22Rv1 (cell line): ENCODE results near the gene GVQW3.
A peak's percentile ranks its signal among the peaks of the same experiment; 100 is the strongest.
"Not testable (repeated sequence)": the region's sequence is repeated elsewhere in the genome, so short reads cannot be mapped to it uniquely, and the experiment has no call there.

Experiments
- H3K27ac ChIP-seq: fragments of 450-650 bp; 2 replicates; pipeline ENCODE4 v1.5.1; 2017
- ZFX ChIP-seq: fragments of 450-650 bp; IDR thresholded peaks from 2 replicates; pipeline ENCODE4 v1.6.1; 2017; ENCODE audit warnings: antibody characterized with exemption, borderline replicate concordance
- TF ChIP-seq, protein P1 (sequence below): fragments of 450-650 bp; IDR thresholded peaks from 2 replicates; pipeline ENCODE4 v1.5.1; 2017; ENCODE audit warnings: mild to moderate bottlenecking

The GVQW3 gene

DNA sequence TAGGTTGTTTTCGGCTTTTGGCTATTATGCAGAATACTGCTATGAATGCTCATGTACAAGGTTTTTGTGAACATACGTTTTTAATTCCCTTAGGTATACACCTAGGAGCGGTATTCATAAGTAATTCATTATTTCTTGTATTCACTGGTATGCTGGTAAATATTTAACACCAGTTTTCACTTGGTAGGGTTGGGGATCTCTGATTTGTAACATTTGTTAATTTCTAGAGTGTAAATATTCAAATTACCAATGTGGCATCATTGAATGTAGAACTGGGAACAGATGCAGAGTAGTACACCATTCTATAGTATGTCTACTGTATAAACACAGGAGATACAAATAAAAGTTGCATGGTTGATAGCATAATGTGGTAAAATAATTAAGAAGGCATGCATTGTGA, 16.3 kb downstream of the GVQW3 start:
- no peak for TF ChIP-seq ZFX
- TF ChIP-seq, protein P1, sequence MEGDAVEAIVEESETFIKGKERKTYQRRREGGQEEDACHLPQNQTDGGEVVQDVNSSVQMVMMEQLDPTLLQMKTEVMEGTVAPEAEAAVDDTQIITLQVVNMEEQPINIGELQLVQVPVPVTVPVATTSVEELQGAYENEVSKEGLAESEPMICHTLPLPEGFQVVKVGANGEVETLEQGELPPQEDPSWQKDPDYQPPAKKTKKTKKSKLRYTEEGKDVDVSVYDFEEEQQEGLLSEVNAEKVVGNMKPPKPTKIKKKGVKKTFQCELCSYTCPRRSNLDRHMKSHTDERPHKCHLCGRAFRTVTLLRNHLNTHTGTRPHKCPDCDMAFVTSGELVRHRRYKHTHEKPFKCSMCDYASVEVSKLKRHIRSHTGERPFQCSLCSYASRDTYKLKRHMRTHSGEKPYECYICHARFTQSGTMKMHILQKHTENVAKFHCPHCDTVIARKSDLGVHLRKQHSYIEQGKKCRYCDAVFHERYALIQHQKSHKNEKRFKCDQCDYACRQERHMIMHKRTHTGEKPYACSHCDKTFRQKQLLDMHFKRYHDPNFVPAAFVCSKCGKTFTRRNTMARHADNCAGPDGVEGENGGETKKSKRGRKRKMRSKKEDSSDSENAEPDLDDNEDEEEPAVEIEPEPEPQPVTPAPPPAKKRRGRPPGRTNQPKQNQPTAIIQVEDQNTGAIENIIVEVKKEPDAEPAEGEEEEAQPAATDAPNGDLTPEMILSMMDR = no peak
- H3K27ac ChIP-seq = no peak overlapping the region

DNA sequence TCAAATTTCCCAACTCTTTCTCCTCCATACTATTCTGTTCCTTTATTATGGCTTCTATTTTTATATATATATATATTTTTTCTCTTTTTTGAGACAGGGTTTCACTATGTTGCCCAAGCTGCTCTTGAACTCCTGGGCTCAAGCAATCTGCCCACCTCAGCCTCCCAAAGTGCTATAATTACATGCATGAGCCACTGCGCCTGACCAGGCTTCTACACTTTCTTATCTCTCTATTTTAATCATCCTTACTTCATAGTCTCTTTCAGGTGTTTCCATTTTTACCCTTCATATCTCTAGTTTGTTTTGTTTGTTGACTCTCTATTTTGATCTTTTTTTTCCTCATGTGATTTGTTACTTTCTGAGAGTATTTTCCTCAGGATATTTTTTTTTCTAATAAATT, 19.8 kb downstream of the GVQW3 start:
- TF ChIP-seq, protein P1 = no peak
- TF ChIP-seq ZFX = no peak
- no peak overlapping the region for H3K27ac ChIP-seq

DNA sequence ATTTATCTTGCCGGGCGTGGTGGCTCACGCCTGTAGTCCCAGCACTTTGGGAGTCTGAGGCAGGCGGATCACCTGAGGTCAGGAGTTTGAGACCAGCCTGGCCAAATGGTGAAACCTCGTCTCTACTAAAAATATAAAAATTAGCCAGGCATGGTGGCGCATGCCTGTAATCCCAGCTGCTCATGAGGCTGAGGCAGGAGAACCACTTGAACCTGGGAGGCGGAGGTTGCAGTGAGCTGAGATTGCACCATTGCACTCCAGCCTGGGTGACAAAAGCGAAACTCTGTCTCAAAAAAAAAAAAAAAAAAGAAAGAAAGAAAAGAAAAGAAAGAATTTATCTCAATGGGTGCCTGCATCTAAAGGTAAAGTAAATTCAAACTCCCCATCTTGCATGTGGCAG, 20.4 kb downstream of the GVQW3 start:
- not testable (repeated sequence) for H3K27ac ChIP-seq

DNA sequence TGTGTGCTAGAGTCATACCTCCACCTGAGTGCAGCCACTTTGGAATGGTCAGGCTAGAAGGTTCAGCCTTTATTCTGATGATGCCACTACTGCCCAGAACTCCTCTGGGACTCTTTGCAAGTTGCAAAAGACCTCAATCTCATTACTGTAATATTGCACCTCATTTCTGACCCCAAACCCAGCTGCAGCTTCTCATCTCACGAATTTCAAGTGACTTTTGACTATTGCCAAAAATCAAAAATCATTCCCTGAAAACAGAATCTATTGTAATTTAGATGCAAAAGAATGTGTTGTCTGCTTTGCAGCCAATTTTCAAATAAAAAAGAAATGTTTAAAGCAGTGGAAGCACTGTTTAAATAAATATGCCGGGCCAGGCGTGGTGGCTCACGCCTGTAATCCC, 25.2 kb downstream of the GVQW3 start:
- TF ChIP-seq, protein P1 = no peak
- TF ChIP-seq ZFX = no peak
- no peak overlapping the region for H3K27ac ChIP-seq

DNA sequence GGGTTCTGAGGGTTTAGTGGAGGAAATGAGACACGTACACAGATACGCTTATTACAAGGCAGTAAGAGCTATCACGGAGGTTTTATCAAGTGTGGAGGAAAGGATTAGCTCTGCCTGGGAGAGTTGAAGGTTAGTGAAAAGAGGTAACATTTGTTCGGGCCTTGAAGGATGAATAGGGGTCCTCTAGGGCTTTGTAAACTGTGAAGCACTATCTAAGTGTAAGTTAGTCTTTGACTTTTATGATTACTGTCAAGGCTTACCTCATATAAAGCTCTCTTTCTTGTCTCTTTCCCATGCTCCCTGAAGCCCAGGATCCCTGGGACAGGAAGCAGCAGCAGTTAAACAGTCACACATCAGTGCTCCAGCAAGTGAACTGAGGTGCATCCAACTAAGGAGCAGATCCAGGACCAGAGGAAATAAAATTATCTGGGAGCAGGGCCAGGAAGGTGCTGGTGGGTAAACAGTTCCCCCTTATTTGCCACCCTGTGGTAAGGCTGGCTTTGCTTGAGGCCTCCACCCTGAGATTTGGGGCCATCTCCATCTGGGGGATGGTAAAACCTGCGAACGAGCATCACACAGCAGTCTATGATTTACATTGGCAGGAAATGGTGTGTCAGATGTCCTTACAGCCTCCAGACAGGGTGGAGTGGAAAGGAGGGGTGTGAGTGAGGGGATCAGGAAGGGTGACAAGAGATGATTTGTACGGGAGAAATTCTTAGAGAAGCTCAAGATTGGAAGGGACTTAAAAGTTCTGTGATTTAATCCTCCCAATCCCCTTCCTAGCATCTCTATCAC, 27.2 kb downstream of the GVQW3 start:
- TF ChIP-seq ZFX = no peak
- TF ChIP-seq, protein P1 = no peak
- no peak overlapping the region for H3K27ac ChIP-seq

DNA sequence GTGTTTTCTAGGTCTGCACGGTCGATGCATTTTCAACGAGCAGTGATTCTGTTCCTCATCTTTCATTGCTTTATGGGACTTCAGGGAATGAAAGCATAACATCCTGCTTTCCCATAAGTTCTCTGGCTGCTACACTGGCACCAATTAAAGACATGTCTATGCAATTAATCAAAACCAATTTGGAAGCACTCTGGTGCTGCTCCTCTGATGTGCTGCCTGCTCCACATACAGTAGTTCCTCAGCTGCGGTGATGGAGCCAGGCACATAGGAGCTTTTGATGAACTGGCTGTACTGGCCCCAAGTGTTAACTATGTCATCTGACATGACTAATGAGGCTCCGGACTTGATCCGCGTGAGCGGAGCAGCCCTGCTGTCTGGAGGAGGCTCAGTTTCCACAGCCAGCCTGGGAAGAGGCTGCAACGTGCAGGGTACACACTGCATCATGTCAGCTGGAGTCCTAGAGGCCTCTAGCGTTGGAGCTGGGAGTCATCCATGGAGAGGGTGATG, 29.8 kb downstream of the GVQW3 start:
- no peak for TF ChIP-seq ZFX
- TF ChIP-seq, protein P1 = no peak
- H3K27ac ChIP-seq = no peak overlapping the region

DNA sequence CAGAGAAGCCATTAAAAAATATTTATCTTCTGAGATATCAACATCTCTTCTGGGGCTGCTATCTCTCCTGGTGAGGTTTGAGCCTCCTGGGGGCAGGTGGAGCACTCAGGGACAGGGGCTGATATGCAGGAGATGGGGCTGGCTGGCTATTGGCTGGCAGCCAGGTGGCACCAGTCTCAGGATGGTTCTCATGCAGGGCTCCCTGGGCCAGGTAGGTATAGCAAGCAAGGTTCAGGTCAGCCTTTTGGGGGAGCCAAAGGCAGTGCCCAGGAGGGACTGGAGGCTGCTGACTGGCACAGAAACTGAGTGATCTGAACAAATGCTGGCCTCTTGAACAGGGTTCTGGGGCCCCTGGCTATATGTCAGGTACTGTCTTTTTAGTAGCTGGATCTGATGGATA, 34.0 kb downstream of the GVQW3 start:
- TF ChIP-seq ZFX = no peak
- TF ChIP-seq, protein P1 = no peak
- no peak overlapping the region for H3K27ac ChIP-seq

DNA sequence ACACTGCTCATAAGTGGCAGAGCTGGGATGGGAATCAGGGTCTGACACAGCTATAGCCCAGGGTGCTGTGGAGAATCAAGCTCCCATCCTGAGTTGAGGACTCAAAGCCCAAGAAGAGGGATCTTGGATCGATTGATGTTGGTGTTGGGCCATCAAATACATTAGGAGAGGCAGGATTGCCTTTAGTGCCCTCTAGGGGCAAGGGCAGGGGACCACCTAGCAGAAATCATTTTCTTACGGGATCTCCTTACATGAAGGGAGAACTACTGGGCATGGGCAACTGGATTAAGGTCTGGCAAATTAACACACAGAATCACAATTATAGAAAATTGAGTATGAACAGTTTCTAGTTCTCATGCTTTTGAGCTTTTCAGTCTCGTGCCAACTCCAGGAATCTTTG, 38.8 kb downstream of the GVQW3 start:
- TF ChIP-seq, protein P1 = peak; percentile 80
- TF ChIP-seq ZFX = no peak
- H3K27ac ChIP-seq = no peak overlapping the region
